Liver (tissue), 9 donors: ENCODE results near the gene TSPYL4. TPM values are rescaled to one million over a fixed set of nuclear protein-coding genes. Genes with fewer than 3 reads are reported as not detected.

Experiments used
- DNase-seq: peaks from one replicate; pipeline ENCODE4 v3.0.0-alpha.2; 2017; ENCODE audit warnings: low spot score
- H3K27ac ChIP-seq, 2 donors: one replicate each; pipeline ENCODE4 v1.7.0; 2013; ENCODE audit warnings: inconsistent platforms in 2 of 2, low read length in 2 of 2, control low read depth in 1 of 2, low read depth in 1 of 2, mild to moderate bottlenecking in 1 of 2
- H3K27me3 ChIP-seq, 4 donors: one replicate each; pipeline versions ENCODE4 v1.6.1 to v1.7.0; 2013; ENCODE audit warnings: low read length in 3 of 4, inconsistent platforms in 1 of 4, mild to moderate bottlenecking in 1 of 4, moderate library complexity in 1 of 4; ENCODE audit not compliant: control insufficient read depth in 4 of 4, insufficient read depth in 4 of 4
- H3K36me3 ChIP-seq, 4 donors: one replicate each; pipeline versions ENCODE4 v1.6.1 to v1.7.0; 2013; ENCODE audit warnings: low read length in 3 of 4, mild to moderate bottlenecking in 3 of 4, low read depth in 1 of 4, moderate library complexity in 1 of 4; ENCODE audit not compliant: control insufficient read depth in 4 of 4, insufficient read depth in 3 of 4
- H3K4me1 ChIP-seq, 4 donors: one replicate each; pipeline versions ENCODE4 v1.6.1 to v1.7.0; 2013; ENCODE audit warnings: low read length in 3 of 4, mild to moderate bottlenecking in 3 of 4, moderate library complexity in 1 of 4; ENCODE audit not compliant: control insufficient read depth in 4 of 4, insufficient read depth in 4 of 4
- H3K4me3 ChIP-seq, 3 donors: one replicate each; pipeline versions ENCODE4 v1.6.1 to v1.7.0; 2013; ENCODE audit warnings: low read length in 3 of 3, control low read depth in 1 of 3, low read depth in 1 of 3, mild to moderate bottlenecking in 1 of 3
- H3K9ac ChIP-seq, 2 donors: one replicate each; pipeline ENCODE4 v1.7.0; 2013; ENCODE audit warnings: low read length in 2 of 2, mild to moderate bottlenecking in 2 of 2, moderate library complexity in 2 of 2, control low read depth in 1 of 2, low read depth in 1 of 2
- H3K9me3 ChIP-seq, 4 donors: one replicate each; pipeline versions ENCODE4 v1.6.1 to v1.7.0; 2013; ENCODE audit warnings: low read length in 3 of 4; ENCODE audit not compliant: control insufficient read depth in 4 of 4
- ATF3 ChIP-seq: IDR thresholded peaks from 2 replicates; pipeline ENCODE4 v1.6.1; 2016; ENCODE audit warnings: antibody characterized with exemption
- CTCF ChIP-seq: fragments of 150-350 bp; IDR thresholded peaks from 2 replicates; pipeline ENCODE4 v1.5.1; 2017; ENCODE audit warnings: improper control_type of control experiment, low read depth, low read length; ENCODE audit not compliant: missing input control
- EGR1 ChIP-seq, 2 donors: IDR thresholded peaks; 2 replicates each; pipeline ENCODE4 v1.6.1; 2016 to 2018; ENCODE audit warnings: antibody characterized with exemption in 2 of 2, low read depth in 2 of 2
- FOXA1 ChIP-seq: IDR thresholded peaks from 2 replicates; pipeline ENCODE4 v1.6.1; 2016; ENCODE audit warnings: antibody characterized with exemption
- FOXA2 ChIP-seq: IDR thresholded peaks from 2 replicates; pipeline ENCODE4 v1.6.1; 2016; ENCODE audit warnings: antibody characterized with exemption
- GABPA ChIP-seq, 2 donors: IDR thresholded peaks in 1 of 2; conservative IDR thresholded peaks in 1 of 2; 2 replicates each; pipeline ENCODE4 v1.6.1; 2016; ENCODE audit warnings: antibody characterized with exemption in 2 of 2, mild to moderate bottlenecking in 1 of 2, moderate library complexity in 1 of 2
- HNF4A ChIP-seq, 2 donors: conservative IDR thresholded peaks; 2 replicates each; pipeline ENCODE4 v1.6.1; 2016; ENCODE audit warnings: antibody characterized with exemption in 2 of 2, mild to moderate bottlenecking in 2 of 2
- HNF4G ChIP-seq: IDR thresholded peaks from 2 replicates; pipeline ENCODE4 v1.6.1; 2016; ENCODE audit warnings: antibody characterized with exemption
- JUND ChIP-seq, 2 donors: IDR thresholded peaks; 2 replicates each; pipeline ENCODE4 v1.6.1; 2016; ENCODE audit warnings: antibody characterized with exemption in 2 of 2
- MAX ChIP-seq: IDR thresholded peaks from 2 replicates; pipeline ENCODE4 v1.6.1; 2016; ENCODE audit warnings: antibody characterized with exemption
- NR2F2 ChIP-seq: IDR thresholded peaks from 2 replicates; pipeline ENCODE4 v1.6.1; 2016; ENCODE audit warnings: antibody characterized with exemption
- RAD21 ChIP-seq, 2 donors: IDR thresholded peaks; 2 replicates each; pipeline ENCODE4 v1.6.1; 2016; ENCODE audit warnings: antibody characterized with exemption in 2 of 2, mild to moderate bottlenecking in 2 of 2
- REST ChIP-seq: IDR thresholded peaks from 2 replicates; pipeline ENCODE4 v1.6.1; 2016; ENCODE audit warnings: antibody characterized with exemption, mild to moderate bottlenecking
- RXRA ChIP-seq, 2 donors: IDR thresholded peaks; 2 replicates each; pipeline ENCODE4 v1.6.1; 2017 to 2018; ENCODE audit warnings: antibody characterized with exemption in 2 of 2, mild to moderate bottlenecking in 1 of 2
- SP1 ChIP-seq: IDR thresholded peaks from 2 replicates; pipeline ENCODE4 v1.6.1; 2018; ENCODE audit warnings: antibody characterized with exemption, mild to moderate bottlenecking
- TAF1 ChIP-seq: conservative IDR thresholded peaks from 2 replicates; pipeline ENCODE4 v1.6.1; 2016; ENCODE audit warnings: antibody characterized with exemption, mild to moderate bottlenecking
- YY1 ChIP-seq: IDR thresholded peaks from 2 replicates; pipeline ENCODE4 v1.6.1; 2016; ENCODE audit warnings: antibody characterized with exemption, mild to moderate bottlenecking
- ZBTB33 ChIP-seq: IDR thresholded peaks from 2 replicates; pipeline ENCODE4 v1.6.1; 2016; ENCODE audit warnings: antibody characterized with exemption
- WGBS: extraction: QIAGEN DNeasy Blood & Tissue Kit; methylation state at CpG from one replicate; pipeline ENCODE4 v1.1.7; 2013; 5-methylcytosine and 5-hydroxymethylcytosine counted together
- polyA plus RNA-seq, 2 donors: library from polyadenylated mRNA; stranded (reverse) in 1 of 2; unstranded in 1 of 2; fragments of 200-250 nt in 1 of 2; fragments of >200 nt in 1 of 2; fragmentation: Nextera tagmentation in 1 of 2; extraction: Ambion mirVana in 1 of 2; gene quantifications; one replicate each; pipeline versions ENCODE4 v1.2.1 to v1.2.3, GENCODE V29; 2013 to 2015
- total RNA-seq, 2 donors: library from RNA; depleted of rRNA; stranded (reverse); fragments of >200 nt; gene quantifications; one replicate each; pipeline ENCODE4 v1.2.3, GENCODE V29; 2014
- donor health status: healthy.
- donor health status: healthy.
- donor health status: healthy.
- donor health status: healthy.
- donor health status: healthy.

TSPYL4 gene
- total and polyA plus RNA-seq, 4 donors, result 3.6 to 7.4 (median 3.8) TPM

GRCh38 chr6:116280161-116280932 lies 26.5 kb upstream of the TSPYL4 start:
- TF ChIP-seq YY1, result peak; percentile 68
- no peak for TF ChIP-seq SP1
- peaks cover 6 to 49% (median 37%) of the 10 kb centered on the region in 4 donors for H3K4me1 ChIP-seq
- DNase-seq, result no peak
- H3K9ac ChIP-seq, result peak overlapping the region; percentile 75 to 97
- H3K27me3 ChIP-seq, result no peaks in the 10 kb centered on the region
- peak overlapping the region; percentile 78 to 94 (median 81) for H3K4me3 ChIP-seq
- 16% methylated on average over 8 of the region's 8 CpGs for WGBS
- H3K36me3 ChIP-seq, result no peaks in the 10 kb centered on the region
- peak overlapping the region; percentile 88 to 97 for H3K27ac ChIP-seq
- no peaks in the 10 kb centered on the region for H3K9me3 ChIP-seq

GRCh38 chr6:116279232-116280160 lies 25.6 kb upstream of the TSPYL4 start, which contains the start of gene TSPYL1:
TSS of gene TSPYL1 (minus strand) at chr6:116279930. CDS start at chr6:116279830, 100 bp downstream.
- WGBS, result under 1% methylated on average over 71 of the region's 71 CpGs
- Histone ChIP-seq H3K9me3 (no peaks in the 10 kb centered on the region), H3K4me3 (peak within 1 kb of the TSS; percentile 78 to 94 (median 81)), H3K27me3 (no peaks in the 10 kb centered on the region), H3K27ac (peak within 1 kb of the TSS; percentile 88 to 97), H3K36me3 (no peaks in the 10 kb centered on the region), H3K9ac (peak within 1 kb of the TSS; percentile 89 to 97), H3K4me1 (peaks cover 6 to 53% (median 38%) of the 10 kb centered on the region in 4 donors)
- TF ChIP-seq JUND (IDR thresholded peaks at IDR 0.05) (peak in 1 of 2 donors; percentile 36), GABPA (IDR thresholded peaks at IDR 0.05 in 1 of 2, conservative IDR thresholded peaks at IDR 0.05 in 1 of 2) (no peak), YY1 (peak; percentile 82), ZBTB33 (peak; percentile 99), MAX (peak; percentile 11), RXRA (IDR thresholded peaks at IDR 0.05) (peak in 1 of 2 donors; percentile 12), FOXA2 (no peak), NR2F2 (no peak), EGR1 (IDR thresholded peaks at IDR 0.05; ENCODE audit: low read depth in 2 of 2) (no peak), RAD21 (IDR thresholded peaks at IDR 0.05) (no peak), FOXA1 (no peak), SP1 (peak; percentile 64), HNF4A (conservative IDR thresholded peaks at IDR 0.05) (peak in 1 of 2 donors; percentile 4), TAF1 (peak; percentile 91), HNF4G (no peak), REST (peak; percentile 86), CTCF (no peak), ATF3 (no peak)
- peak; percentile 94 for DNase-seq
